ENCODE data around the gene GNL1. TPM values are rescaled to one million over a fixed set of nuclear protein-coding genes. Genes with fewer than 3 reads are reported as not detected.

Gene GNL1
- total and polyA plus RNA-seq, 4 donors, result 10.1 to 18.2 (median 13.2) TPM

DNA sequence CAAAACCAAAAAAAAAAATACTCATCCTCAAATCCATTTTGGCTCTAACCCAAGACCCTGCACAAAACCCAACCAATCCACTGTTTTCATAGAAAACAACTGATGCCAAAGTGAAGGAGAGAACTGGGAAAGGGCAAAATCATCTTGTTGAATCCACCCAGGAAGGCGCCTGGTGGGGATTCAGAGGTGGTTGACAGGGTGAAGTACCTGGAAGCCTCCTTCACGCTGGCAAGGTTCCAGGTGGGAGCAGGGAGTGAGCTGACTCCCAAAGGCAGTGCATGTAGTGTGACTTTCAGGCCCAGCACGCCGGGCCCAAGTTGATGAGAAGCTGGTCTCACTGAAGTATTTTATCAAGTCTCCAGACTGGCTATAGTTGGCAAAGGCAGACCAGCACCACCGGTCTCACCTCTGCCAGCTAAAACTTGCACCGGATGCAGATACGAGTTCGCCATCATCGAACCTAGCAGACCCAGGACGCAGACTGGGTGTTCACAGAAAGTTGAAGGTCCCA is 44.2 kb upstream of the GNL1 start:
- no peaks in the 10 kb centered on the region for H3K9me3 ChIP-seq (ENCODE audit: control insufficient read depth in 4 of 4, low read length in 3 of 4)
- no peak overlapping the region for H3K9ac ChIP-seq (ENCODE audit: low read depth in 1 of 2, low read length in 2 of 2)
- no peak overlapping the region for H3K4me3 ChIP-seq (ENCODE audit: low read depth in 1 of 3, low read length in 3 of 3)
- no peak overlapping the region for H3K27ac ChIP-seq (ENCODE audit: low read depth in 1 of 2, low read length in 2 of 2)
- no peaks in the 10 kb centered on the region for H3K27me3 ChIP-seq (ENCODE audit: control insufficient read depth in 4 of 4, insufficient read depth in 4 of 4, low read length in 3 of 4)
- TF ChIP-seq FOXA1 (IDR thresholded peaks at IDR 0.05), result no peak
- no peak for TF ChIP-seq RAD21 (IDR thresholded peaks at IDR 0.05)
- TF ChIP-seq, protein P1, sequence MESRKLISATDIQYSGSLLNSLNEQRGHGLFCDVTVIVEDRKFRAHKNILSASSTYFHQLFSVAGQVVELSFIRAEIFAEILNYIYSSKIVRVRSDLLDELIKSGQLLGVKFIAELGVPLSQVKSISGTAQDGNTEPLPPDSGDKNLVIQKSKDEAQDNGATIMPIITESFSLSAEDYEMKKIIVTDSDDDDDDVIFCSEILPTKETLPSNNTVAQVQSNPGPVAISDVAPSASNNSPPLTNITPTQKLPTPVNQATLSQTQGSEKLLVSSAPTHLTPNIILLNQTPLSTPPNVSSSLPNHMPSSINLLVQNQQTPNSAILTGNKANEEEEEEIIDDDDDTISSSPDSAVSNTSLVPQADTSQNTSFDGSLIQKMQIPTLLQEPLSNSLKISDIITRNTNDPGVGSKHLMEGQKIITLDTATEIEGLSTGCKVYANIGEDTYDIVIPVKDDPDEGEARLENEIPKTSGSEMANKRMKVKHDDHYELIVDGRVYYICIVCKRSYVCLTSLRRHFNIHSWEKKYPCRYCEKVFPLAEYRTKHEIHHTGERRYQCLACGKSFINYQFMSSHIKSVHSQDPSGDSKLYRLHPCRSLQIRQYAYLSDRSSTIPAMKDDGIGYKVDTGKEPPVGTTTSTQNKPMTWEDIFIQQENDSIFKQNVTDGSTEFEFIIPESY (IDR thresholded peaks at IDR 0.05), result no peak
- TF ChIP-seq EGR1 (IDR thresholded peaks at IDR 0.05; ENCODE audit: low read depth in 2 of 2), result no peak
- TF ChIP-seq, protein P2, sequence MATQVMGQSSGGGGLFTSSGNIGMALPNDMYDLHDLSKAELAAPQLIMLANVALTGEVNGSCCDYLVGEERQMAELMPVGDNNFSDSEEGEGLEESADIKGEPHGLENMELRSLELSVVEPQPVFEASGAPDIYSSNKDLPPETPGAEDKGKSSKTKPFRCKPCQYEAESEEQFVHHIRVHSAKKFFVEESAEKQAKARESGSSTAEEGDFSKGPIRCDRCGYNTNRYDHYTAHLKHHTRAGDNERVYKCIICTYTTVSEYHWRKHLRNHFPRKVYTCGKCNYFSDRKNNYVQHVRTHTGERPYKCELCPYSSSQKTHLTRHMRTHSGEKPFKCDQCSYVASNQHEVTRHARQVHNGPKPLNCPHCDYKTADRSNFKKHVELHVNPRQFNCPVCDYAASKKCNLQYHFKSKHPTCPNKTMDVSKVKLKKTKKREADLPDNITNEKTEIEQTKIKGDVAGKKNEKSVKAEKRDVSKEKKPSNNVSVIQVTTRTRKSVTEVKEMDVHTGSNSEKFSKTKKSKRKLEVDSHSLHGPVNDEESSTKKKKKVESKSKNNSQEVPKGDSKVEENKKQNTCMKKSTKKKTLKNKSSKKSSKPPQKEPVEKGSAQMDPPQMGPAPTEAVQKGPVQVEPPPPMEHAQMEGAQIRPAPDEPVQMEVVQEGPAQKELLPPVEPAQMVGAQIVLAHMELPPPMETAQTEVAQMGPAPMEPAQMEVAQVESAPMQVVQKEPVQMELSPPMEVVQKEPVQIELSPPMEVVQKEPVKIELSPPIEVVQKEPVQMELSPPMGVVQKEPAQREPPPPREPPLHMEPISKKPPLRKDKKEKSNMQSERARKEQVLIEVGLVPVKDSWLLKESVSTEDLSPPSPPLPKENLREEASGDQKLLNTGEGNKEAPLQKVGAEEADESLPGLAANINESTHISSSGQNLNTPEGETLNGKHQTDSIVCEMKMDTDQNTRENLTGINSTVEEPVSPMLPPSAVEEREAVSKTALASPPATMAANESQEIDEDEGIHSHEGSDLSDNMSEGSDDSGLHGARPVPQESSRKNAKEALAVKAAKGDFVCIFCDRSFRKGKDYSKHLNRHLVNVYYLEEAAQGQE (IDR thresholded peaks at IDR 0.05), result no peak
- no peak for TF ChIP-seq HNF4G (IDR thresholded peaks at IDR 0.05)
- no peak for TF ChIP-seq TAF1 (conservative IDR thresholded peaks at IDR 0.05)
- no peak for TF ChIP-seq FOXA2 (IDR thresholded peaks at IDR 0.05)
- no peak for TF ChIP-seq HNF4A (conservative IDR thresholded peaks at IDR 0.05)
- TF ChIP-seq NR2F2 (IDR thresholded peaks at IDR 0.05), result no peak
- no peak for TF ChIP-seq GABPA (IDR thresholded peaks at IDR 0.05 in 1 of 2, conservative IDR thresholded peaks at IDR 0.05 in 1 of 2)
- TF ChIP-seq, protein P3, sequence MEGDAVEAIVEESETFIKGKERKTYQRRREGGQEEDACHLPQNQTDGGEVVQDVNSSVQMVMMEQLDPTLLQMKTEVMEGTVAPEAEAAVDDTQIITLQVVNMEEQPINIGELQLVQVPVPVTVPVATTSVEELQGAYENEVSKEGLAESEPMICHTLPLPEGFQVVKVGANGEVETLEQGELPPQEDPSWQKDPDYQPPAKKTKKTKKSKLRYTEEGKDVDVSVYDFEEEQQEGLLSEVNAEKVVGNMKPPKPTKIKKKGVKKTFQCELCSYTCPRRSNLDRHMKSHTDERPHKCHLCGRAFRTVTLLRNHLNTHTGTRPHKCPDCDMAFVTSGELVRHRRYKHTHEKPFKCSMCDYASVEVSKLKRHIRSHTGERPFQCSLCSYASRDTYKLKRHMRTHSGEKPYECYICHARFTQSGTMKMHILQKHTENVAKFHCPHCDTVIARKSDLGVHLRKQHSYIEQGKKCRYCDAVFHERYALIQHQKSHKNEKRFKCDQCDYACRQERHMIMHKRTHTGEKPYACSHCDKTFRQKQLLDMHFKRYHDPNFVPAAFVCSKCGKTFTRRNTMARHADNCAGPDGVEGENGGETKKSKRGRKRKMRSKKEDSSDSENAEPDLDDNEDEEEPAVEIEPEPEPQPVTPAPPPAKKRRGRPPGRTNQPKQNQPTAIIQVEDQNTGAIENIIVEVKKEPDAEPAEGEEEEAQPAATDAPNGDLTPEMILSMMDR (IDR thresholded peaks at IDR 0.05; ENCODE audit: low read depth, low read length, missing input control), result no peak
- no peak for TF ChIP-seq YY1 (IDR thresholded peaks at IDR 0.05)
- TF ChIP-seq SP1 (IDR thresholded peaks at IDR 0.05), result no peak
- TF ChIP-seq JUND (IDR thresholded peaks at IDR 0.05), result no peak
- no peak for TF ChIP-seq RXRA (IDR thresholded peaks at IDR 0.05)
- TF ChIP-seq, protein P4, sequence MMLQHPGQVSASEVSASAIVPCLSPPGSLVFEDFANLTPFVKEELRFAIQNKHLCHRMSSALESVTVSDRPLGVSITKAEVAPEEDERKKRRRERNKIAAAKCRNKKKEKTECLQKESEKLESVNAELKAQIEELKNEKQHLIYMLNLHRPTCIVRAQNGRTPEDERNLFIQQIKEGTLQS (IDR thresholded peaks at IDR 0.05), result no peak
- TF ChIP-seq, protein P5, sequence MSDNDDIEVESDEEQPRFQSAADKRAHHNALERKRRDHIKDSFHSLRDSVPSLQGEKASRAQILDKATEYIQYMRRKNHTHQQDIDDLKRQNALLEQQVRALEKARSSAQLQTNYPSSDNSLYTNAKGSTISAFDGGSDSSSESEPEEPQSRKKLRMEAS (IDR thresholded peaks at IDR 0.05), result no peak
- DNase-seq (ENCODE audit: low spot score), result no peak
- peaks cover 0 to 4% (median 0%) of the 10 kb centered on the region in 4 donors for H3K4me1 ChIP-seq (ENCODE audit: control insufficient read depth in 4 of 4, insufficient read depth in 4 of 4, low read length in 3 of 4)
- WGBS, result 82% methylated on average over 10 of the region's 10 CpGs
- H3K36me3 ChIP-seq (ENCODE audit: control insufficient read depth in 4 of 4, insufficient read depth in 3 of 4, low read depth in 1 of 4, low read length in 3 of 4), result peaks cover 23 to 48% (median 43%) of the 10 kb centered on the region in 4 donors
